GM23248 (cell line): Measurements from ENCODE around the gene ARHGAP26.

Experiments
- EZH2 ChIP-seq: fragments of 200-600 bp; sonication (generic); IDR thresholded peaks from 2 replicates; pipeline ENCODE4 v1.6.1; 2018; ENCODE audit warnings: antibody characterized with exemption, mild to moderate bottlenecking; ENCODE audit not compliant: insufficient read depth, poor library complexity, severe bottlenecking
- EZH2phosphoT487 ChIP-seq: fragments of 200-600 bp; sonication (generic); IDR thresholded peaks from 2 replicates; pipeline ENCODE4 v1.6.1; 2018; ENCODE audit warnings: antibody characterized with exemption, moderate library complexity, mild to moderate bottlenecking, low read depth; ENCODE audit not compliant: insufficient read depth

- no peak for TF ChIP-seq EZH2
- TF ChIP-seq EZH2phosphoT487: no peak
Measured at GRCh38 chr5:142870532-142871362, 100.6 kb downstream of the ARHGAP26 start.
